CD14-positive monocyte (primary cell): ENCODE results near the gene TSPEAR. TPM values are rescaled to one million over a fixed set of nuclear protein-coding genes. Genes with fewer than 3 reads are reported as not detected.

Experiments
- DNase-seq, 3 donors: peaks; one replicate each; pipeline ENCODE4 v3.0.0-alpha.2; 2011 to 2022
- H2AFZ ChIP-seq: 2 replicates; pipeline ENCODE4 v1.6.0; 2012; ENCODE audit warnings: mild to moderate bottlenecking, low read depth, low read length, inconsistent platforms; ENCODE audit not compliant: insufficient read depth, poor library complexity, severe bottlenecking
- H3K27ac ChIP-seq, 2 donors: 1 replicate in 1 of 2; 2 replicates in 1 of 2; pipeline ENCODE4 v1.5.1; 2012 to 2013; ENCODE audit warnings: low read length in 2 of 2, control low read depth in 1 of 2, inconsistent platforms in 1 of 2, low read depth in 1 of 2, mild to moderate bottlenecking in 1 of 2
- H3K27me3 ChIP-seq, 2 donors: one replicate each; pipeline versions ENCODE4 v1.6.0 to v1.6.1; 2011 to 2013; ENCODE audit warnings: low read length in 2 of 2; ENCODE audit not compliant: control insufficient read depth in 2 of 2, insufficient read depth in 2 of 2
- H3K36me3 ChIP-seq, 2 donors: replicated peaks in 1 of 2; 1 replicate in 1 of 2; 2 replicates in 1 of 2; pipeline versions ENCODE4 v1.5.1 to v1.6.1; 2012 to 2013; ENCODE audit warnings: low read length in 2 of 2, control low read depth in 1 of 2, inconsistent platforms in 1 of 2, mild to moderate bottlenecking in 1 of 2; ENCODE audit not compliant: insufficient read depth in 2 of 2, control insufficient read depth in 1 of 2
- H3K4me1 ChIP-seq, 2 donors: 1 replicate in 1 of 2; 2 replicates in 1 of 2; pipeline versions ENCODE4 v1.5.1 to v1.6.1; 2012 to 2013; ENCODE audit warnings: low read length in 2 of 2, control low read depth in 1 of 2, inconsistent platforms in 1 of 2, mild to moderate bottlenecking in 1 of 2, moderate library complexity in 1 of 2; ENCODE audit not compliant: insufficient read depth in 2 of 2, control insufficient read depth in 1 of 2
- H3K4me2 ChIP-seq: replicated peaks from 2 replicates; pipeline ENCODE3; 2012; ENCODE audit warnings: low read length, moderate library complexity, mild to moderate bottlenecking; ENCODE audit not compliant: poor library complexity, severe bottlenecking; ENCODE audit errors: extremely low read depth
- H3K4me3 ChIP-seq, 3 experiments: fragments of 200-600 bp in 1 of 3; sonication (generic) in 1 of 3; replicated peaks in 1 of 3; 1 replicate in 2 of 3; 2 replicates in 1 of 3; pipeline ENCODE4 v1.5.1; 2011 to 2013; ENCODE audit warnings: low read length in 3 of 3, mild to moderate bottlenecking in 3 of 3, control low read depth in 2 of 3, low read depth in 2 of 3, inconsistent platforms in 1 of 3, moderate library complexity in 1 of 3
- H3K79me2 ChIP-seq: 2 replicates; pipeline ENCODE4 v1.6.0; 2012; ENCODE audit warnings: mild to moderate bottlenecking, control low read depth, inconsistent platforms, low read length, moderate library complexity; ENCODE audit not compliant: insufficient read depth
- H3K9ac ChIP-seq: 2 replicates; pipeline ENCODE4 v1.6.0; 2017; ENCODE audit warnings: low read length, mild to moderate bottlenecking; ENCODE audit not compliant: insufficient read depth, poor library complexity, severe bottlenecking
- H3K9me3 ChIP-seq, 2 donors: replicated peaks in 1 of 2; 1 replicate in 1 of 2; 2 replicates in 1 of 2; pipeline versions ENCODE4 v1.5.1 to v1.6.1; 2012 to 2013; ENCODE audit warnings: low read length in 2 of 2, control low read depth in 1 of 2; ENCODE audit not compliant: control insufficient read depth in 1 of 2, insufficient read depth in 1 of 2
- H4K20me1 ChIP-seq: 2 replicates; pipeline ENCODE4 v1.6.0; 2012; ENCODE audit warnings: mild to moderate bottlenecking, low read length, control low read depth, moderate library complexity; ENCODE audit not compliant: insufficient read depth
- H3K27ac Mint-ChIP-seq, 7 donors: one replicate each; pipeline ENCODE4 v1.8.0; 2020; ENCODE audit warnings: mild to moderate bottlenecking in 7 of 7, mixed read lengths in 7 of 7, moderate library complexity in 6 of 7, inconsistent platforms in 2 of 7
- H3K27me3 Mint-ChIP-seq, 3 donors: one replicate each; pipeline ENCODE4 v1.8.0; 2021 to 2022; ENCODE audit warnings: low read depth in 3 of 3, mild to moderate bottlenecking in 3 of 3, mixed read lengths in 3 of 3, moderate library complexity in 3 of 3, inconsistent platforms in 1 of 3
- H3K36me3 Mint-ChIP-seq, 2 donors: one replicate each; pipeline ENCODE4 v1.8.0; 2020; ENCODE audit warnings: mixed read lengths in 2 of 2, inconsistent platforms in 1 of 2, mild to moderate bottlenecking in 1 of 2
- H3K4me1 Mint-ChIP-seq: one replicate; pipeline ENCODE4 v1.8.0; 2020; ENCODE audit warnings: mild to moderate bottlenecking, mixed read lengths
- H3K4me3 Mint-ChIP-seq, 2 donors: one replicate each; pipeline ENCODE4 v1.8.0; 2020; ENCODE audit warnings: mild to moderate bottlenecking in 2 of 2, mixed read lengths in 2 of 2, moderate library complexity in 1 of 2
- H3K9me3 Mint-ChIP-seq, 7 donors: one replicate each; pipeline ENCODE4 v1.8.0; 2020 to 2022; ENCODE audit warnings: mixed read lengths in 7 of 7, mild to moderate bottlenecking in 6 of 7, moderate library complexity in 6 of 7, inconsistent platforms in 2 of 7
- WGBS: methylation state at CpG from one replicate; pipeline ENCODE4 v1.1.5; 2013; ENCODE audit warnings: missing lambda C conversion rate; ENCODE audit not compliant: insufficient coverage; 5-methylcytosine and 5-hydroxymethylcytosine counted together
- intact Hi-C, 2 donors: fragments of 100-400 bp; cut with micrococcal nuclease; formaldehyde crosslinking; loops; one replicate each; pipeline versions ENCODE4 v1.15.0 to v1.15.1; 2023
- polyA plus RNA-seq, 3 donors: library from polyadenylated mRNA; depleted of rRNA in 1 of 3; unstranded in 2 of 3; stranded (reverse) in 1 of 3; fragments of 300-500 nt in 2 of 3; fragments of >200 nt in 1 of 3; fragmentation: Illumina TruSeq in 2 of 3; gene quantifications; 1 replicate in 2 of 3; 2 replicates in 1 of 3; pipeline ENCODE4 v1.2.3, GENCODE V29; 2012 to 2021
- TF ChIP-seq, protein P1 (sequence below): fragments of 200-600 bp; IDR thresholded peaks from one replicate; pipeline ENCODE4 v1.8.0; 2022; ENCODE audit warnings: antibody characterized with exemption, mild to moderate bottlenecking

TSPEAR gene
- polyA plus RNA-seq, 3 donors, result not detected

DNA sequence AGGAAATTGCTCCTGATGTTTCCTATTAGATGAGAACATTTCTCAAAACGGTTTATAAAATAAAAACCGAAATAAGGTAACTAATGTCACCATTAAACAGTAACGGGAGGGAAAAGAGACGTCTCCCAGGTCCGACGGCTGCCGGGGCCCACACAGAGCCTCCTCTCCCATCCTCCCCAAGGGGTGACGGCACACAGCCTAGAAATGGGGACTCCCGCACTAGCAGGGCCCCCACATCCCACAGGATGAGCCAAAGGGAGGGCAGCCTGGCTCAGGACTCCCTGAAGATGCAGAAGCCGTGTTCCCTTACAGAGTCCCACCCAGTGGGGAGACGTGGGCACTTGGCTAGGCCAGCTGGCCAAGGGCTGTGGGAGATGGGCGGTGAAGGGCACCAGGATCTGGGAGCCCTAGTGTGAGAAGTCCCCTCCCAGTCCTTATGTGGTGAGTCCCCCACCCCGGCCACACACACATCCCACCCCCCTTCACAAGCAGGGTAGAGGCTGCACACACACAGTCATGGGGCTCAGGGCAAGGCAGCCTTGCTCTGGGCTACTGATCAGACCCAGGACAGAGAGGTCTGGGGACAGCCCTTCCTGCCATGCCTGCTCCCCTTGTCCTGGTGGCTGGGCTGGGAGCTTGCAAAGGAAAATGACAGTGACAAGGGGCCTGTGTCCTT is 156.0 kb downstream of the TSPEAR start:
- intact Hi-C loops, result no loop called here
- peaks cover 8 to 21% (median 9%) of the 10 kb centered on the region in 3 donors for H3K27me3 Mint-ChIP-seq
- Histone ChIP-seq H3K4me1 (no peaks in the 10 kb centered on the region), H3K9me3 (no peaks in the 10 kb centered on the region), H3K79me2 (no peaks in the 10 kb centered on the region), H4K20me1 (no peaks in the 10 kb centered on the region), H3K4me3 (no peak overlapping the region), H3K9ac (no peak overlapping the region), H3K27ac (no peak overlapping the region), H3K27me3 (no peaks in the 10 kb centered on the region), H2AFZ (no peak overlapping the region), H3K36me3 (no peaks in the 10 kb centered on the region), H3K4me2 (no peak overlapping the region)
- 96% methylated on average over 8 of the region's 13 CpGs for WGBS
- H3K27ac Mint-ChIP-seq, result no peak overlapping the region
- H3K4me1 Mint-ChIP-seq, result no peaks in the 10 kb centered on the region
- peaks cover 0 to 13% (median 0%) of the 10 kb centered on the region in 7 donors for H3K9me3 Mint-ChIP-seq
- no peaks in the 10 kb centered on the region for H3K36me3 Mint-ChIP-seq
- DNase-seq, result no peak
- no peak overlapping the region for H3K4me3 Mint-ChIP-seq
- TF ChIP-seq, protein P1, sequence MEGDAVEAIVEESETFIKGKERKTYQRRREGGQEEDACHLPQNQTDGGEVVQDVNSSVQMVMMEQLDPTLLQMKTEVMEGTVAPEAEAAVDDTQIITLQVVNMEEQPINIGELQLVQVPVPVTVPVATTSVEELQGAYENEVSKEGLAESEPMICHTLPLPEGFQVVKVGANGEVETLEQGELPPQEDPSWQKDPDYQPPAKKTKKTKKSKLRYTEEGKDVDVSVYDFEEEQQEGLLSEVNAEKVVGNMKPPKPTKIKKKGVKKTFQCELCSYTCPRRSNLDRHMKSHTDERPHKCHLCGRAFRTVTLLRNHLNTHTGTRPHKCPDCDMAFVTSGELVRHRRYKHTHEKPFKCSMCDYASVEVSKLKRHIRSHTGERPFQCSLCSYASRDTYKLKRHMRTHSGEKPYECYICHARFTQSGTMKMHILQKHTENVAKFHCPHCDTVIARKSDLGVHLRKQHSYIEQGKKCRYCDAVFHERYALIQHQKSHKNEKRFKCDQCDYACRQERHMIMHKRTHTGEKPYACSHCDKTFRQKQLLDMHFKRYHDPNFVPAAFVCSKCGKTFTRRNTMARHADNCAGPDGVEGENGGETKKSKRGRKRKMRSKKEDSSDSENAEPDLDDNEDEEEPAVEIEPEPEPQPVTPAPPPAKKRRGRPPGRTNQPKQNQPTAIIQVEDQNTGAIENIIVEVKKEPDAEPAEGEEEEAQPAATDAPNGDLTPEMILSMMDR, result no peak

DNA sequence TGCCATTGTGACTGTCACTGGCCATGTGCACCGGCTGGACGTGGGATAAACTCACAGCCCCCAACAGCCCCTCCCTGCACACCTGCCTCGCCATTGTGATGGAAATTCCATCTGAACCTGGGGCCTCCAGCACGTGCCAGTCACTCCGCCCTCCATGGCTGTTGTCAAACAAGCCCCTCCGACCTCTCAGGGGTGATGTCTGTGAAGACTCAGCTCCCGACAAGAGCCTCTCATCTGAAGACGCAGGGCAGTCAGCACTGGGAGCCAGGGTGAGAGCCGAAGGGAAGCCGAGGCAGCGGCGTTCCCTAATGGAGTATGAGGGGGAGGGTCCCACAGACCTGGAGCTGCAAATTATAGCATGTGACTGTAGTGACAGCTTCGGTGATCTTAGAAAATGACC is 158.7 kb downstream of the TSPEAR start:
- TF ChIP-seq, protein P1, result no peak
- H3K36me3 ChIP-seq, result no peaks in the 10 kb centered on the region
- Mint-ChIP-seq H3K27me3 (peaks cover 13 to 39% (median 24%) of the 10 kb centered on the region in 3 donors), H3K4me1 (no peaks in the 10 kb centered on the region), H3K9me3 (peaks cover 0 to 5% (median 2%) of the 10 kb centered on the region in 7 donors), H3K36me3 (no peaks in the 10 kb centered on the region), H3K27ac (no peak overlapping the region), H3K4me3 (peak overlapping the region in 1 of 2 donors; percentile 31)
- peaks cover 2% of the 10 kb centered on the region in 2 donors for H3K27me3 ChIP-seq
- intact Hi-C loops, result no loop called here
- no peak for DNase-seq
- 88% methylated on average over 13 of the region's 13 CpGs for WGBS
- H3K27ac ChIP-seq, result no peak overlapping the region
- H3K9me3 ChIP-seq, result peaks cover 1 to 2% of the 10 kb centered on the region in 2 donors
- no peak overlapping the region for H3K9ac ChIP-seq
- H3K79me2 ChIP-seq, result no peaks in the 10 kb centered on the region
- no peak overlapping the region for H3K4me2 ChIP-seq
- no peaks in the 10 kb centered on the region for H3K4me1 ChIP-seq
- no peak overlapping the region for H3K4me3 ChIP-seq
- H4K20me1 ChIP-seq, result no peaks in the 10 kb centered on the region
- no peak overlapping the region for H2AFZ ChIP-seq
